GM18526 (cell line): ENCODE data around the gene IL23R.

Source experiments
- POLR2A ChIP-seq: IDR thresholded peaks from 3 replicates; pipeline ENCODE4 v1.6.1; 2011; ENCODE audit not compliant: insufficient read length; ENCODE audit errors: extremely low read depth

IL23R gene

GRCh38 chr1:67209521-67209920 lies 43.3 kb downstream of the IL23R start:
- TF ChIP-seq POLR2A = no peak

DNA sequence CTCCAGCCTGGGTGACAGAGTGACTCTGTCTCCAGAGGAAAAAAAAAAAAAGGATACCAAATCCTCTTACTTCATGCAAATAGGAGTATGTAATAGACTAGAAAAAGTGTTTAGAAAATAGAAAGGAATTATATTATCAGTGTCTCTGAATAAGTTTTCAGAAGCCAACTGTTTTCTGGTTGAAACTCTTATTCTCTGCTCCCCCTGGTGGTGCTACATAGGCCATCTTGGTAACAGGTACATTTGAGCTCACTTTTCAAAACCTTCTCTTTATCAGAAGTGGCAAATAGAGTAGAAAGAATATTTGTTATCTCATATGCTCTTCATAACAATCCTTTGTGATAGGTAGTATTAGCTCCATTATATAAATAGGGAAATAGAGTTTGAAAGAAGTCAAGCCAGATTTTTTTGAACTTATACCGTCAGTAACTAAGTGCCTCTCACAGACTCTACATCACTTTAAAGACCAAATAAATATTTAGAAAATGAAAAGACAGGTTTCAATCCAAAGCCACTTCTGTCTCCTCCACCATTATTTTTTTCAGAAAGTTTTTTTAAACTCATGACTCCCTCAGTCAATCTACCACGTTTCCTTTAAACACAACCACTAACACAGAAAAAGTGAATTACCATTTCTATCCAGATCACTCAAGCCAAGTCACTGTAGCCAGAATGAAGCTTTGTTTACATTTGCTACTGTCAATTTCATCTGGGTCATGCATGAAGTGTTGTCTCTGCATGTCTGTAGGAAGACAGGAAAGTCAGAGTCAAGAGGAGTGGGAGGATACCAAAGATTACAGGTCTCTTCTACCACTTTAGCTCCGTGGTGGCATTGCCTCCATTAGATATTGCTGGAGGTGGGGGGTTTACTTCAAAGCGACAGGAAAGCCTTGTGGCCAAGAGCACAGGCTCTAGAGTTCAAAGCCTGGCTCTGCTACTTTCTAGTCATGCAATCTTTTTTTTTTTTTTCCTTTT lies 45.6 kb downstream of the IL23R start:
- TF ChIP-seq POLR2A = no peak

GRCh38 chr1:67213164-67213563 lies 46.9 kb downstream of the IL23R start:
- no peak for TF ChIP-seq POLR2A

GRCh38 chr1:67213948-67214347 lies 47.7 kb downstream of the IL23R start:
- TF ChIP-seq POLR2A = no peak

DNA sequence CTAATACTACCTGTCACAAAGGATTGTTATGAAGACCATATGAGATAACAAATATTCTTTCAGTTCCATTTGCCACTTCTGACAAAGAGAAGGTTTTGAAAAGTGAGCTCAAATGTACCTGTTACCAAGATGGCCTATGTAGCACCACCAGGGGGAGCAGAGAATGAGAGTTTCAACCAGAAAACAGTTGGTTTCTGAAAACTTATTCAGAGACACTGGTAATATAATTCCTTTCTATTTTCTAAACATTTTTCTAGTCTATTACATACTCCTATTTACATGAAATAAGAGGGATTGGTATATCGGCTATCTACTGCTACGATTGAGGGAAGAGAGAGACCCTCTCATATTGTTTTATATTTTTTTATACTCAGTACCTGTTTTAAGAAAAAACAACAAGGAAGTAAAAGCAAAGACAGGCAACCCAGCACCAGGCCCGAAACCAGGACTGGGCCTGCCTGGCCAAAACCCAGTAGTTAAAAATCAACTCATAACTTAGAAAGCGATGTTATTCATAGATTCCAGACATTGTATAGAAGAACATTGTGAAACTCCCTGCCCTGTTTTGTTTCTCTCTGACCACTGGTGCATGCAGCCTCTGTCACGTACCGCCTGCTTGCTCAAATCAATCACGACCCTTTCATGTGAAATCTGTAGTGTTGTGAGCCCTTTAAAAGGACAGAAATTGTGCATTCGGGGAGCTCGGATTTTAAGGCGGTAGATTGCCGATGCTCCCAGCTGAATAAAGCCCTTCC lies 48.3 kb downstream of the IL23R start:
- TF ChIP-seq POLR2A = no peak

GRCh38 chr1:67216401-67216800 lies 50.1 kb downstream of the IL23R start:
- TF ChIP-seq POLR2A = no peak

DNA sequence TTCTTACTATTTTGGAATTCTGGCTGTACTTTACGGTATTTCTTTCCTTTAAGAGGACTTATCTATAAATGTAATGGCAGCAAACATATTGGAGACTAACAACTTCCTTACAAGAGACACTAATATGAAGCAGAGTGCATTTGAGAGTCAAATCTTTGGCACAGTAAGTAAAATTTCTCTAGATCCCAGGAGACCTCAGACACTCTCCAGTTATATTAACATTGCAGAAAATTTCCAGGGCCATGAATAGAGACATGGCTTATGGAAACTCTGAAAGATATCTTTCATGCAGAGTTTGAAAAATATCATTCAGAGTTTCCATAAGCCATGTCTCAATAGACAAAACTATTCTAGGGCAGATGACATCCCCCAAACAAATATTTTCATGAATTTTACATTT lies 51.2 kb downstream of the IL23R start:
- no peak for TF ChIP-seq POLR2A

GRCh38 chr1:67217938-67218337 lies 51.7 kb downstream of the IL23R start:
- no peak for TF ChIP-seq POLR2A

DNA sequence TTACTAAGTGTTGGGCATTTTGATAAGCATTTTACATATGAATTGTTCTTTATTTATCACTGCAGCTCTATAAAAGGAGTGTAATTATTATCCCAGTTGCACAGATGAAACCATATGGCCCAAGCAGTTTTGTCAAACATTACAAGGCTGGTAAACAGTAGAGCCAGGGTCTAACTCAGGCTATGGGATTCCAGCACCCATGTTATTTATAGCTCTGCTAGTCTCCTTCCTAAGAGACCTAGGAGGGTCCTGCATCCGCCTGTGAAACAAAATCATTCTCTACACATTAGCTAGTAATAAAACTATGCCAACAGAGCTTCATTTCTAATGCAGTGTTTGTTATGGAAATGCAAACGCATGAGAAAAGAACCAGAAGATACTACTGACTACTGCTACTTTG lies 58.6 kb downstream of the IL23R start:
- no peak for TF ChIP-seq POLR2A

GRCh38 chr1:67226688-67227087 lies 60.4 kb downstream of the IL23R start:
- no peak for TF ChIP-seq POLR2A

GRCh38 chr1:67227196-67227595 lies 60.9 kb downstream of the IL23R start:
- no peak for TF ChIP-seq POLR2A

DNA sequence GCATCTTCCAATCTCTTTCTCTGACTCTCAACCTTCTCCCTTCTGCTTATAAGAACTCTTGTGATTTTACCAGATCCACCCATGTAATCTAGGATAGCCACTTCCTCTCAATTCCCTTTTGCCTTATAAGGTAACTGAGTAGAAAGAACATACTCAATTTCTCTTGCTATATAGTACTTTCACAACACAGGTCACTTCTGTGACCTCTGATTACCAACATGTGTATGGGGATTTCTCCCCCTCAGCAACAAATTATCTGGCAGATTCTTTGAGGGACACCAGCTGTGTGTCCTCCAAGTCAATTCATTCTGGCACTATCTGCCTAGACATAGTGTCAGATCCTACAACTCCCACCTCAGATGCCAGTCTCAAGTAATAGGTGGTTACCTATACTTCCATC lies 62.5 kb downstream of the IL23R start:
- no peak for TF ChIP-seq POLR2A

GRCh38 chr1:67230539-67230938 lies 64.3 kb downstream of the IL23R start:
- TF ChIP-seq POLR2A = no peak

- TF ChIP-seq POLR2A = no peak
Observed at GRCh38 chr1:67236277-67236676, 70.0 kb downstream of the IL23R start.

DNA sequence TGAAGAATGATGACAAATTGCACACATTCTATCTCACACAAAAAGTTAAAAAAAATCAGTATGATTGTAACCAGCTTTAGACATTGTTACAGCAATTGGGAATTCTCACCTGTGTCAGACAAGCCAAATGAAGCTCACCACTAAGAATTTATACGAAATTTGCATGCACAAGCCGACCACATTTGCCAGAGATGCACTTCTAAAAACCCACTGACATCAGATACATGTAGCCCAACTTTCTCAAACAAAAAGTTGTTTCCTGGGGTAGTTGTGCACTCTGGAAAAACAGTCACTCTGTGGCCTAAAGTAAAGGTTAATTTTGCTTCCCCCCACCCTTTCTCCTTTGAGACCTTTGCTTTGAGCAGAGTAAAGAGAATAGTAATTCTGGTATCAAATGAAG lies 73.5 kb downstream of the IL23R start:
- no peak for TF ChIP-seq POLR2A

GRCh38 chr1:67241200-67241746 lies 75.0 kb downstream of the IL23R start:
- TF ChIP-seq POLR2A = no peak
